HEK293 (cell line): ENCODE data around the gene CACNA1C.

Source experiments
- CTCF ChIA-PET: fragments of 350-600 bp; formaldehyde crosslinking; extraction: SDS; loops from one replicate; lab custom pipeline; 2021; ENCODE audit warnings: antibody characterized with exemption; lab: Yijun Ruan, JAX
- POLR2A ChIA-PET: fragments of 300-600 bp; formaldehyde crosslinking; extraction: SDS; loops from one replicate; lab custom pipeline; 2020; ENCODE audit warnings: antibody characterized with exemption, inconsistent platforms; lab: Yijun Ruan, JAX
- H3K27ac ChIP-seq: fragments of 200-500 bp; sonication (Bioruptor generic); 2 replicates; pipeline ENCODE4 v1.5.1; 2014; ENCODE audit warnings: low read depth, low read length, control low read depth, inconsistent platforms; ENCODE audit errors: extremely low read depth
- H3K36me3 ChIP-seq, 2 experiments: fragments of 200-500 bp in 1 of 2; sonication (Bioruptor generic) in 1 of 2; 1 replicate in 1 of 2; 2 replicates in 1 of 2; pipeline ENCODE4 v1.5.1; 2014 to 2017; ENCODE audit warnings: inconsistent platforms in 2 of 2, low read length in 2 of 2; ENCODE audit not compliant: control insufficient read depth in 2 of 2, insufficient read depth in 1 of 2
- H3K4me1 ChIP-seq: fragments of 200-500 bp; sonication (Bioruptor generic); 2 replicates; pipeline ENCODE4 v1.5.1; 2014; ENCODE audit warnings: mild to moderate bottlenecking, low read length, inconsistent platforms; ENCODE audit not compliant: control insufficient read depth, insufficient read depth
- H3K4me3 ChIP-seq: 2 replicates; pipeline ENCODE4 v1.5.1; 2011; ENCODE audit warnings: low read depth, mild to moderate bottlenecking, control low read depth, low read length, moderate library complexity
- H3K9me3 ChIP-seq: fragments of 200-500 bp; sonication (Bioruptor generic); 2 replicates; pipeline ENCODE4 v1.5.1; 2014; ENCODE audit warnings: low read depth, low read length, inconsistent platforms; ENCODE audit not compliant: control insufficient read depth, insufficient read depth
- ATF2 ChIP-seq: fragments of 450-650 bp; formaldehyde crosslinking; IDR thresholded peaks from 2 replicates; pipeline ENCODE4 v1.5.1; 2016; ENCODE audit warnings: missing biosample characterization, missing genetic modification characterization, low read depth
- FEZF1 ChIP-seq: fragments of 450-650 bp; formaldehyde crosslinking; IDR thresholded peaks from 2 replicates; pipeline ENCODE4 v1.5.1; 2016; ENCODE audit warnings: missing biosample characterization, missing genetic modification characterization
- HOXA7 ChIP-seq: sonication (generic); formaldehyde crosslinking; IDR thresholded peaks from 2 replicates; pipeline ENCODE4 v1.8.1; 2022; ENCODE audit warnings: missing genetic modification reagents, borderline replicate concordance
- PRDM1 ChIP-seq: fragments of 450-650 bp; formaldehyde crosslinking; IDR thresholded peaks from 2 replicates; pipeline ENCODE4; 2016; ENCODE audit warnings: missing biosample characterization, missing genetic modification characterization
- PRDM2 ChIP-seq: fragments of 450-650 bp; formaldehyde crosslinking; IDR thresholded peaks from 2 replicates; pipeline ENCODE4 v1.5.1; 2016; ENCODE audit warnings: missing biosample characterization, missing genetic modification characterization, borderline replicate concordance
- SP2 ChIP-seq: fragments of 450-650 bp; formaldehyde crosslinking; IDR thresholded peaks from 2 replicates; pipeline ENCODE4 v1.5.1; 2016; ENCODE audit warnings: missing biosample characterization, missing genetic modification characterization
- TSHZ1 ChIP-seq: fragments of 450-650 bp; formaldehyde crosslinking; IDR thresholded peaks from 2 replicates; pipeline ENCODE4 v1.5.1; 2016; ENCODE audit warnings: missing biosample characterization, missing genetic modification characterization, borderline replicate concordance
- ZFP69B ChIP-seq: fragments of 450-650 bp; formaldehyde crosslinking; IDR thresholded peaks from 2 replicates; pipeline ENCODE4 v1.5.1; 2016; ENCODE audit warnings: missing biosample characterization, missing genetic modification characterization
- ZNF223 ChIP-seq: fragments of 450-650 bp; formaldehyde crosslinking; IDR thresholded peaks from 2 replicates; pipeline ENCODE4 v1.5.1; 2016; ENCODE audit warnings: missing biosample characterization, missing genetic modification characterization
- ZNF362 ChIP-seq: fragments of 450-650 bp; formaldehyde crosslinking; IDR thresholded peaks from 2 replicates; pipeline ENCODE4 v1.5.1; 2016; ENCODE audit warnings: missing biosample characterization, missing genetic modification characterization
- ZNF366 ChIP-seq: fragments of 450-650 bp; formaldehyde crosslinking; conservative IDR thresholded peaks from 2 replicates; pipeline ENCODE4 v1.5.1; 2016; ENCODE audit warnings: missing biosample characterization, missing genetic modification characterization
- ZNF398 ChIP-seq: fragments of 450-650 bp; formaldehyde crosslinking; IDR thresholded peaks from 2 replicates; pipeline ENCODE4 v1.5.1; 2017; ENCODE audit warnings: missing biosample characterization, missing genetic modification characterization
- ZNF48 ChIP-seq: fragments of 450-650 bp; formaldehyde crosslinking; IDR thresholded peaks from 2 replicates; pipeline ENCODE4 v1.5.1; 2016; ENCODE audit warnings: missing biosample characterization, missing genetic modification characterization
- ZNF558 ChIP-seq: fragments of 450-650 bp; formaldehyde crosslinking; IDR thresholded peaks from 2 replicates; pipeline ENCODE4 v1.5.1; 2016; ENCODE audit warnings: missing biosample characterization, missing genetic modification characterization
- ZNF600 ChIP-seq: fragments of 450-650 bp; formaldehyde crosslinking; IDR thresholded peaks from 2 replicates; pipeline ENCODE4 v1.5.1; 2016; ENCODE audit warnings: missing biosample characterization, missing genetic modification characterization
- ZNF692 ChIP-seq: fragments of 450-650 bp; formaldehyde crosslinking; IDR thresholded peaks from 2 replicates; pipeline ENCODE4 v1.5.1; 2016; ENCODE audit warnings: missing biosample characterization, missing genetic modification characterization
- ZNF830 ChIP-seq: fragments of 450-650 bp; IDR thresholded peaks from 2 replicates; pipeline ENCODE4 v1.5.0; 2018; ENCODE audit warnings: missing biosample characterization, missing genetic modification characterization, low read depth, mild to moderate bottlenecking, moderate library complexity
- ZSCAN30 ChIP-seq: fragments of 450-650 bp; IDR thresholded peaks from 2 replicates; pipeline ENCODE4 v1.5.1; 2018; ENCODE audit warnings: missing biosample characterization, mild to moderate bottlenecking, missing genetic modification characterization, moderate library complexity

Gene CACNA1C

GRCh38 chr12:2111826-2112225 lies 59.0 kb downstream of the CACNA1C start (continued):
- TF ChIP-seq PRDM2 (tag by site-specific recombination) = no peak
- TF ChIP-seq, all 188 proteins: peak for 0

- Histone ChIP-seq H3K36me3 (no peaks in the 10 kb centered on the region), H3K27ac (no peak overlapping the region), H3K4me3 (no peak overlapping the region), H3K9me3 (no peaks in the 10 kb centered on the region), H3K4me1 (no peaks in the 10 kb centered on the region)
- TF ChIP-seq PRDM1 (tag by site-specific recombination) (no peak), ZNF600 (no peak), ZNF558 (tag by site-specific recombination) (no peak), ZSCAN30 (tag by site-specific recombination) (no peak), ZFP69B (tag by site-specific recombination) (no peak), ZNF223 (no peak), ZNF362 (tag by site-specific recombination) (no peak), TSHZ1 (tag by site-specific recombination) (no peak), ZNF398 (no peak), ZNF830 (no peak), ATF2 (no peak), SP2 (tag by site-specific recombination) (no peak), FEZF1 (tag by site-specific recombination) (no peak), ZNF48 (tag by site-specific recombination) (no peak), ZNF692 (no peak), HOXA7 (CRISPR knock-in tag) (no peak), ZNF366 (tag by site-specific recombination) (no peak)
- ChIA-PET POLR2A (no interaction called here), CTCF (interaction anchor here (0.7 kb wide), 1 partner anchor 274 kb away, joined by 3 read pairs; no protein-coding TSS in a partner anchor)
These were observed 59.6 kb downstream of the CACNA1C start for GRCh38 chr12:2112401-2112800.
